Cardiac muscle cell (in vitro differentiated cells and primary cell): ENCODE results near the gene EPB41L2. TPM values are rescaled to one million over a fixed set of nuclear protein-coding genes. Genes with fewer than 3 reads are reported as not detected.

Source experiments
- DNase-seq, 2 donors: peaks; one replicate each; pipeline versions ENCODE4 v3.0.0 to v3.0.0-alpha.2; 2010 to 2017; ENCODE audit warnings: low read depth in 1 of 2, low spot score in 1 of 2
- H3K27ac ChIP-seq: fragments of 200-600 bp; sonication (generic); 2 replicates; pipeline ENCODE4 v1.5.1; 2016
- H3K27me3 ChIP-seq: fragments of 200-600 bp; sonication (generic); 2 replicates; pipeline ENCODE4 v1.6.0; 2016; ENCODE audit warnings: control low read depth
- H3K36me3 ChIP-seq: fragments of 200-600 bp; sonication (generic); 2 replicates; pipeline ENCODE4 v1.5.1; 2016; ENCODE audit warnings: control low read depth
- H3K4me1 ChIP-seq: fragments of 200-600 bp; sonication (generic); 2 replicates; pipeline ENCODE4 v1.8.1; 2017; ENCODE audit warnings: low read depth, mild to moderate bottlenecking, mixed run types
- H3K4me3 ChIP-seq: fragments of 200-600 bp; sonication (generic); 2 replicates; pipeline ENCODE4 v1.5.1; 2016; ENCODE audit warnings: mild to moderate bottlenecking
- H3K9me3 ChIP-seq: fragments of 200-600 bp; sonication (generic); 2 replicates; pipeline ENCODE4 v1.5.1; 2017; ENCODE audit warnings: low read depth, mild to moderate bottlenecking, control low read depth
- polyA plus RNA-seq: library from polyadenylated mRNA; unstranded; fragments of >200 nt; fragmentation: Nextera tagmentation; extraction: Ambion mirVana; gene quantifications from 2 replicates; pipeline ENCODE4 v1.2.1, GENCODE V29; 2016
- total RNA-seq: library from RNA; depleted of rRNA; stranded (reverse); fragments of >200 nt; gene quantifications from 2 replicates; pipeline ENCODE4 v1.2.3, GENCODE V29; 2016
- TF ChIP-seq, protein P1 (sequence below): IDR thresholded peaks from 2 replicates; pipeline ENCODE4 v1.5.1; 2012; ENCODE audit warnings: low read depth, mild to moderate bottlenecking, low read length

The EPB41L2 gene
- total and polyA plus RNA-seq, 2 experiments from 2014 or later, result 11.0 to 24.0 TPM

DNA sequence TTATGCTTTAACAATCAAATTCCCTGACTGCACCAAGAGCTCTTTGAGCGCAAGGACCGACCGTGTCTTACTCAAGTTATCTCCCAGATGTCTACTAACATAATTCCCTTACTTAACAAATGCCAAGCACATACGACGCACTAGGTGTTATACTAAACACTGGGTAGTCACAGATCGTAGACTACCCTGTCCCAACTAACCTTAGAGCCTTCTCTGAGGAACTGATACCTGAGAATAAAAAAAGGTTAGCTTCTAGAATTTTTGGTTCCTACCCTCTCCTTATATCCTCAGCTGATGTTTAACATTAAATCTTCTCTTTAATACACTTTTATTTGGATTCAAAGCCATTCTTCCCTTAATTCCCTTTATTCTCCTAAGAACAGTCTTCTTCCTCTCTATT lies 38.5 kb downstream of the EPB41L2 start:
- H3K9me3 ChIP-seq, result no peaks in the 10 kb centered on the region
- no peak for DNase-seq
- TF ChIP-seq, protein P1, sequence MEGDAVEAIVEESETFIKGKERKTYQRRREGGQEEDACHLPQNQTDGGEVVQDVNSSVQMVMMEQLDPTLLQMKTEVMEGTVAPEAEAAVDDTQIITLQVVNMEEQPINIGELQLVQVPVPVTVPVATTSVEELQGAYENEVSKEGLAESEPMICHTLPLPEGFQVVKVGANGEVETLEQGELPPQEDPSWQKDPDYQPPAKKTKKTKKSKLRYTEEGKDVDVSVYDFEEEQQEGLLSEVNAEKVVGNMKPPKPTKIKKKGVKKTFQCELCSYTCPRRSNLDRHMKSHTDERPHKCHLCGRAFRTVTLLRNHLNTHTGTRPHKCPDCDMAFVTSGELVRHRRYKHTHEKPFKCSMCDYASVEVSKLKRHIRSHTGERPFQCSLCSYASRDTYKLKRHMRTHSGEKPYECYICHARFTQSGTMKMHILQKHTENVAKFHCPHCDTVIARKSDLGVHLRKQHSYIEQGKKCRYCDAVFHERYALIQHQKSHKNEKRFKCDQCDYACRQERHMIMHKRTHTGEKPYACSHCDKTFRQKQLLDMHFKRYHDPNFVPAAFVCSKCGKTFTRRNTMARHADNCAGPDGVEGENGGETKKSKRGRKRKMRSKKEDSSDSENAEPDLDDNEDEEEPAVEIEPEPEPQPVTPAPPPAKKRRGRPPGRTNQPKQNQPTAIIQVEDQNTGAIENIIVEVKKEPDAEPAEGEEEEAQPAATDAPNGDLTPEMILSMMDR, result no peak
- H3K27ac ChIP-seq, result no peak overlapping the region
- H3K36me3 ChIP-seq, result no peaks in the 10 kb centered on the region
- no peaks in the 10 kb centered on the region for H3K4me1 ChIP-seq
- no peaks in the 10 kb centered on the region for H3K27me3 ChIP-seq
- H3K4me3 ChIP-seq, result no peak overlapping the region

DNA sequence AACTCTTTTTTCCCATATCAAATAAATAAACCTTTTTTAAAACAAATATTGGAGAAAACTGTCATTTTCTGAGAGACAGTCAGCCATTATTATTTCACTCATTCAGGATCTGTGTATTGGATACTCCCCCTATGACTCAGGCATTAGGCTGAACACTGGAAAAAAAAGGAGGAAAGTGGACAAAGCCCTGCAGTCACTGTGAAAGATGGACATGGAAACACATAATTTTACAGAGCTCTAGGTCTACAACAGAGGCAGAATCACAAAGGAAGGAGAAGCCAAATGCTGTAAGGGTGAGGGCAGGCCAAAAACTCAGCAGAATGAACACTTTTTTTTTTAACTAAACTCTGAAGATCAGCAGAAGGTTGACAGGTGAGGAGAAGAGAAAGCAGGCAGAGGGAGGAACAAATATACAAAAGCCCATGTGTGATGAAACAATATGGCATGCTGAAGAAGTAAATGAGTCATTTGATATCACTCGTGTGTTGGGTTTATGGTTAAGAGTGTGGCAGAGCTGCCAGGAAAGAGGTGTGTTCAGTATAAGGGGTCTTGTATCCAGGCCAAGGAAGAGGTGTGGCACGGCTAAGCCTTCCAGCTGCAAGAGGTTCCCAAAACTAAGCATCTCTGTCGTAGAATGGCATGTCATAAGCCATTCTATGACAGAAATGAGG lies 39.1 kb downstream of the EPB41L2 start:
- TF ChIP-seq, protein P1, result no peak
- H3K9me3 ChIP-seq, result no peaks in the 10 kb centered on the region
- no peaks in the 10 kb centered on the region for H3K27me3 ChIP-seq
- no peaks in the 10 kb centered on the region for H3K4me1 ChIP-seq
- no peak overlapping the region for H3K27ac ChIP-seq
- no peak overlapping the region for H3K4me3 ChIP-seq
- no peaks in the 10 kb centered on the region for H3K36me3 ChIP-seq
- peak in 1 of 2 donors; percentile 80 for DNase-seq

DNA sequence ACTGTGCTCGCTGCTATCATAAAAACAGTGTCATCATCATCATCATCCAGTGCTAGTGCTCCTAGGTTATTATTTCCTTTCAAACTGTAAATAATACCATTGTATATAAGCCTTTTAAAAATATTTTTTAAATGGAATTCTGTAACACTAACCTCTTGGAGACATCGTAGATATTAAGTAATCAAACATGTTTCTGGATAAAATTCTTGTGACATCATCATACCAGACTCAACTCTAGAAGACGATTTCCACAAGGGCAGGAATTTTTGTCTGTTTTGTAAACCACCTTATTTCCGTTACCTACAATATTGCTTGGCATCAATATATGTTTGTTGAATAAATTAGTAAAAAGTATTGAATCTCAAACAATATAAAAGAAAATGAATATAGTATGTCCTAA lies 40.4 kb downstream of the EPB41L2 start:
- Histone ChIP-seq H3K27ac (no peak overlapping the region), H3K36me3 (no peaks in the 10 kb centered on the region), H3K4me1 (no peaks in the 10 kb centered on the region), H3K4me3 (no peak overlapping the region), H3K27me3 (no peaks in the 10 kb centered on the region), H3K9me3 (no peaks in the 10 kb centered on the region)
- no peak for DNase-seq
- TF ChIP-seq, protein P1, result no peak

DNA sequence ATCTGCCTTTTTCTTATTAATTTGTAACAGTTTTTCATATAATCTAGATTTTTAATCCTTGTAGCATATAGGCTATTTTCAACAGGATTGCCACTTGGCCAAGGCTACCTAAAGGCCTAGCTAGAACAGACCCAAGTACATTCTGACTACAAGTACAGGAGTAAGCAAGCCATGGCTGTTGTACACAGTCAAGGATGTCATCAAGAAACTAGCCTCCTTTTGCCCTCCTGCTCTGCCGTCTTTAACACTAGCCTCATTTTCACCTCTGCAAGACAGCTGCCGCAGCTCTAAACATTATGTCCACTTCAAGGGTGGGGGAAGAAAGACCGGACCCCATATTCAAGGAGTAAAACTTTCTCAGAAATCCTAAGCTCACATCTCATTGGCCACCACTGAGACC lies 45.1 kb downstream of the EPB41L2 start:
- H3K36me3 ChIP-seq, result no peaks in the 10 kb centered on the region
- H3K9me3 ChIP-seq, result no peaks in the 10 kb centered on the region
- no peak for DNase-seq
- TF ChIP-seq, protein P1, result no peak
- H3K27me3 ChIP-seq, result no peaks in the 10 kb centered on the region
- H3K4me3 ChIP-seq, result no peak overlapping the region
- no peaks in the 10 kb centered on the region for H3K4me1 ChIP-seq
- H3K27ac ChIP-seq, result no peak overlapping the region

DNA sequence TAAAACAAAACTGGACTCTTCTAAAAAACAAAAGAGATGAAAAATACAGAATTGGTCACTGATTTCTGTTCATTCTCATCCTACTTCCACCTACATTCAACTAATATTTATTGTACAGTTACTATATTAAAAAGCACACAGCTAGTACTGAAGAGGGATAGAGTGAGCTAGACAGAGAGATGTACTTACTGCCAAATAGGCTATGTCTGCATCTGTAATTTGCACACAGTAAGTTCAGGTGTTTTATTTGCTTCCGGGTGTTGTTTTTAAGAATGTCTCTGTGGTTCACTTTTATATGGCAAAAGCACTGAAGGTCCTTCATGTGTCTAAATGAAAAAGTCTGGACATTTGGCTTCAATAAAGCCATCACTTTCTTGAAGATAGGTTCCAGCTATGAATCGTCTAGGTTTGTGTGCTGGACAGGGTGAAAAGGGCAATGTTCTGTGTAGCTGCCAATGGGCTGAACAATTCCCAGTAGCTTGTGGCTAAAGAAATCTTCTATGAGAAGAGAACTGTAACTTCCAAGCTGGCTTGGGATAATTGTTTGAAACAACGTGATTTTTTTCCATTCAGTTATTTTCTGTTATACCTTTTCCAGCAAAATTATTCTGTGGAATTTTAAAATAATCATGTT lies 47.3 kb downstream of the EPB41L2 start:
- H3K27ac ChIP-seq, result peak overlapping the region; percentile 2
- H3K27me3 ChIP-seq, result no peaks in the 10 kb centered on the region
- DNase-seq, result peak in 1 of 2 donors; percentile 78
- no peak overlapping the region for H3K4me3 ChIP-seq
- H3K4me1 ChIP-seq, result no peaks in the 10 kb centered on the region
- TF ChIP-seq, protein P1, result no peak
- no peaks in the 10 kb centered on the region for H3K36me3 ChIP-seq
- no peaks in the 10 kb centered on the region for H3K9me3 ChIP-seq
